IPS-NIHi11 (cell line): ENCODE measurements around the gene GJC2.

Experiments used
- DNase-seq: peaks from one replicate; pipeline ENCODE4 v3.0.0; 2012; ENCODE audit warnings: mixed read lengths, low spot score

GJC2 gene

DNA sequence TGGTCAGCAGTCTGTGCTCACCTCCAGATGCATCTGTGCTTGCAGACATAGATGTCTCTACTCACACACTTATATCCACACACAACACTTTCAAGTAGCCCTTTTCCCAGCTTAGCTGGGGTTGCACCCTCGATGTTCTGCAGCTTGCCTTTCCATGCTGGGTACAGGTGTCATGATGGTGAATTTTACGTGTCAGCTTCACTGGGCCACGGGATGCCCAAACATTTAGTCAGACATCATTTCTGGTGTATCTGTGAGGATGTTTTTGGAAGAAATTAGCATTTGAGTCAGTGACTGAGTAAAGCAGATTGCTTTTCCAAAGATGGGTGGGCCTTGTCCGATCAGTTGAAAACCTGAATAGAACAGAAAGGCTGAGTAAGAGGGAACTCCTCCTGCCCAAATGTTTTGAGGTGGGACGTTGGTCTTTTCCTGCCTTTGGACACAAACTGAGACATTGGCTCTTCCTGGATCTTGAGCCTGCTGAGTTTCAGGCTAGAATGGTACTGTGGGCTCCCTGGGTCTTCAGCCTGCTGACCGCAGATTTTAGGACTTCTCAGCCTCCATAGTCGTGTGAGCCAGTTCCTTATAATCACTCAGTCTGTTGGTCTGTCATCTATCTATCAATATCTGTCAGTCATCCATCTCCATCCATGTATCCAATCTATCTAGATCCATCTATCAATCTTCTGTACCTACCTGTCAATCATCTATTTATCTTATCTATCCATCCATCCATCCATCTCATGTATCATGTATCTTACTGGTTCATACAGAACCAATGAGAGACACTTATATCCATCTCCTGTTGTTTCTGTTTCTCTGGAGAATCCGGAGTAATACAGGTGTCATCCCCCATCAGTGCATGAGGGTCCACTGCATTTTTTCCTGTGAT is 45.4 kb downstream of the GJC2 start:
- DNase-seq = no peak

GRCh38 chr1:228197555-228198147 is 47.9 kb downstream of the GJC2 start:
- no peak for DNase-seq

DNA sequence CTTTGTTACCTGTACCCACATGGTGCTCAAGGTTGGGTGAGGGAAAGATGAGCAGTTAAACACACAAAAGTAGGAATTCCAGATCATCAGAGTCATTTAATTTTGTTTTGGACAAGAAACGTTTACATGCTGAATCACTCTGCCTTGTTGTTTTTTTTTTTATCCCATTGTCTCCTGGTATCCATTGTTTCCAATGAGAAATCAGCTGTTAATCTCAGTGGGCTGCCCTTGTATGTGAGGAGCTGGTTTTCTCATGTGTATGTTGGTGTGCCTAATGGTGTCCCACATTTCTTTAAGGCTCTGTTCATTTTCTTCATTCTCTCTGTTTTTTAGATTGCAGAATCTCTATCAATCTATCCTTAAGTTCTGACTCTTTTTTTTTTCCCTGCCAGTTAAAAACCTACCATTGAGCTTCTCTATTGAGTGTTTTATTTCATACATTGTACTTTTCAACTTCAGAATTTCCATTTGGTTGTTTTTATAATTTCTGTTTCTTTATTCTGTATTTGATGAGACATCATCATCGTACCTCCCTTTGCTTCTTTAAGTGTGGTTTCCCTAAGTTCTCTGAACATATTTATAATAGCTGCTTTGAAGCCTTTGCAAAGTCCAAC is 49.4 kb downstream of the GJC2 start:
- DNase-seq = no peak

DNA sequence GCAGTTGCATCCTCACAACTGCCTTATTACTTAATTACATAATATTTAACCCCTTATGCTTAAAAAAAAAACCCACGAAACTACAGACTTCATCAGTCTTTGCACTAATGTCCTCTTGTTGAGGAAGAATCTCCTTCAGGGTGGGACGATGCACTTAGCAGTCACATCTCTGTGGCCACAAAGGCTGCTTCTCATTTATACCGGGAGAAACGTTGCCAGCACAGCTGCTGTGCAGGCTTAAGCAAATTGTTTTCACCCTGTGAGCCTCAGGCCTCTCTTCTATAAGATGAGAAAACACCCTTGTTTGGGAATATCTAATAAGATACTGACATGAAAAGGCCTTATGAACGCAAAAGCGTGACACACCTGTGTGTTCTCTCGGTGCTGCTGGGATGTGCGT is 55.2 kb downstream of the GJC2 start:
- DNase-seq = no peak

- no peak for DNase-seq
Measured at GRCh38 chr1:228205526-228206436, 56.1 kb downstream of the GJC2 start.

- no peak for DNase-seq
Measured at GRCh38 chr1:228206582-228207351, 57.0 kb downstream of the GJC2 start.

DNA sequence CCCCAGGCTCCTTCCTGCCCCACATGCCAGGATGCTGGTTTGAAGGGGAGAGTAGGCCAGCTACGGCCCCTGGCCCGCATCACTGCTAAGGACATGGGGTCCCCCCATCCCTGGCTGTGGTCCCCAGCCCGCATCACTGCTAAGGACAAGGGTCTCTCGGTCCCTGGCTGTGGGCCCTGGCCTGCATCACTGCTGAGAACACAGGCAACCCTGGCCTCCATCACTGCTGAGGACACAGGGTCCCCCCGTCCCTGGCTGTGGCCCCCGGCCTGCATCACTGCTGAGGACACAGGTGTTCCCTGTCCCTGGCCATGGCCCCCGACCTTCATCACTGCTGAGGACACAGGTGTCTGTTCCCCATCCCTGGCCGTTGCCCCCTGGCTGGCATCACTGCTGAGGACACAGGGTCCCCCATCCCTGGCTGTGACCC is 57.7 kb downstream of the GJC2 start:
- no peak for DNase-seq

GRCh38 chr1:228207851-228208821 is 58.4 kb downstream of the GJC2 start, which contains the start of gene OBSCN:
Gene OBSCN (plus strand): TSS chr1:228208044. CDS start chr1:228211784, 3,740 bp downstream.
- no peak for DNase-seq

DNA sequence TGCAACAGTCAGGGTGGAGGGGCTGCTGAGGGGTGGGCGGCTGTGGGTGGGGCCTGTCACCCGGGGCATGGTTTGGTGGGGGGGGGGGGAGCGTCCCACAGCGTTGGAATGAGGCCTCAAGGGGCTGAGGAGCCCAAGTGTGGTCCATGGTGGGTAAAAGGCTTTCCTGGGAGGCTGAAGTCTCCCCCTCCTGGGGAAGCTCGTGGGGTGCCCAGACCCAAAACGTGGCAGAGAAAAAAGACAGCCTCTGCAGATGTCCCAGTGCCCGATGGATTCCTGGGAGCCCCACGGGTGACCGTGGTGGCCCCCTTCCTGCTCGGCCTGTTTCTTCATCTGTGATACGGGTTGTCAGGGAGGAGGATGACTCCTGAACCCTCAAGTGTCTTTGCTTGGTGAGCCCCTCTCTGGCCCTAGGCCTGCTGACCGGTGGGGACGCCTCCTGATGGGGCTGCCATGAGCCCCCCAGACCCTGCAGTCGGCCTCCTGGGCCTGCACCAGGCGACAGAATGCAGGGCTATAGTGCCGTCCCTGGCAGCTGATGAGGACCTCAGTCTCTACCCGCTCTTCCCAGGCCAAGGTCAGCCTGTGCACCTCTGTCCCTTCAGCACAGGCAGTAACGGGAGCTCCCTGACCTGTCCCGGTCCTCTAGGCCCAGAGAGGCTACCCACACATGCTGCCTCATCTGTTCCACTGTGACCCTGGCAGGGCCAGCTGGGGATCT is 59.3 kb downstream of the GJC2 start:
- no peak for DNase-seq
